Chondrocyte (in vitro differentiated cells): ENCODE data around the gene MLX. TPM values are rescaled to one million over a fixed set of nuclear protein-coding genes. Genes with fewer than 3 reads are reported as not detected.

Experiments
- DNase-seq: peaks from one replicate; pipeline ENCODE4 v3.0.0; 2021; ENCODE audit warnings: mixed read lengths, low spot score
- H3K27ac Mint-ChIP-seq: one replicate; pipeline ENCODE4 v1.8.0; 2021; ENCODE audit warnings: mild to moderate bottlenecking, moderate library complexity, mixed read lengths; ENCODE audit not compliant: unreplicated experiment
- H3K27me3 Mint-ChIP-seq: 2 replicates; pipeline ENCODE4 v1.8.0; 2021; ENCODE audit warnings: low read depth, mixed read lengths
- H3K36me3 Mint-ChIP-seq: 2 replicates; pipeline ENCODE4 v1.8.0; 2021; ENCODE audit warnings: low read depth, mixed read lengths
- H3K4me1 Mint-ChIP-seq: 2 replicates; pipeline ENCODE4 v1.8.0; 2021; ENCODE audit warnings: low read depth, mild to moderate bottlenecking, mixed read lengths
- H3K4me3 Mint-ChIP-seq: one replicate; pipeline ENCODE4 v1.8.0; 2021; ENCODE audit warnings: mild to moderate bottlenecking, moderate library complexity, mixed read lengths; ENCODE audit not compliant: unreplicated experiment
- H3K9me3 Mint-ChIP-seq: 2 replicates; pipeline ENCODE4 v1.8.0; 2021; ENCODE audit warnings: low read depth, mixed read lengths
- CTCF ChIP-seq: fragments of 200-600 bp; sonication (generic); IDR thresholded peaks from 2 replicates; pipeline ENCODE4 v1.5.0; 2021; ENCODE audit warnings: antibody characterized with exemption, mild to moderate bottlenecking, moderate library complexity
- long read RNA-seq: library from polyadenylated mRNA; stranded (forward); transcript quantifications from one replicate; pipeline ENCODE4 v2.0.0, GENCODE V29; 2021
- total RNA-seq: library from RNA; stranded (reverse); gene quantifications from 3 replicates; pipeline ENCODE4 v1.2.1, GENCODE V29; 2021

MLX gene
- 30.1 to 37.0 TPM (median 30.3 TPM) in 3 replicates for total RNA-seq
- long read RNA-seq, transcript MLX-203 (8 exons, 2,428 nt) = major isoform, 20 of 38 reads
- long read RNA-seq, partial matches to known transcripts = 0 of 38 reads
- long read RNA-seq, other reads (novel, unspliced or antisense) = 14 of 38 reads

- Mint-ChIP-seq H3K9me3 (no peaks in the 10 kb centered on the region), H3K36me3 (peaks cover 22% of the 10 kb centered on the region), H3K27ac (peak within 1 kb of the TSS; percentile 91), H3K4me1 (peaks cover 37% of the 10 kb centered on the region), H3K4me3 (peak within 1 kb of the TSS; percentile 89), H3K27me3 (no peaks in the 10 kb centered on the region)
- TF ChIP-seq CTCF = peak; percentile 27
- peak; percentile 96 for DNase-seq
Measured at GRCh38 chr17:42566883-42567573, at the start of gene MLX. MLX (plus strand) TSS chr17:42567100; CDS start chr17:42567125, 25 bp downstream.

- DNase-seq = peak; percentile 46
- H3K27me3 Mint-ChIP-seq = no peaks in the 10 kb centered on the region
- peaks cover 74% of the 10 kb centered on the region for H3K4me1 Mint-ChIP-seq
- no peak overlapping the region for H3K4me3 Mint-ChIP-seq
- peak; percentile 100 for TF ChIP-seq CTCF
- peak overlapping the region; percentile 97 for H3K27ac Mint-ChIP-seq
- peaks cover 1% of the 10 kb centered on the region for H3K36me3 Mint-ChIP-seq
- H3K9me3 Mint-ChIP-seq = no peaks in the 10 kb centered on the region
Measured at GRCh38 chr17:42517516-42517915, 49.4 kb upstream of the MLX start.

- Mint-ChIP-seq H3K4me3 (peak overlapping the region; percentile 29), H3K4me1 (peaks cover 76% of the 10 kb centered on the region), H3K9me3 (no peaks in the 10 kb centered on the region), H3K27ac (peak overlapping the region; percentile 97), H3K36me3 (peaks cover 1% of the 10 kb centered on the region), H3K27me3 (no peaks in the 10 kb centered on the region)
- no peak for TF ChIP-seq CTCF
- peak; percentile 52 for DNase-seq
Measured at GRCh38 chr17:42518046-42518754, 48.7 kb upstream of the MLX start.

GRCh38 chr17:42518755-42519545 is 48.0 kb upstream of the MLX start:
- Mint-ChIP-seq H3K27me3 (no peaks in the 10 kb centered on the region), H3K4me3 (peak overlapping the region; percentile 29), H3K9me3 (no peaks in the 10 kb centered on the region), H3K27ac (peak overlapping the region; percentile 97), H3K36me3 (peaks cover 1% of the 10 kb centered on the region), H3K4me1 (peaks cover 78% of the 10 kb centered on the region)
- no peak for TF ChIP-seq CTCF
- DNase-seq = peak; percentile 46
